ENCODE measurements around the gene ZNF500.

ZNF500 gene

DNA sequence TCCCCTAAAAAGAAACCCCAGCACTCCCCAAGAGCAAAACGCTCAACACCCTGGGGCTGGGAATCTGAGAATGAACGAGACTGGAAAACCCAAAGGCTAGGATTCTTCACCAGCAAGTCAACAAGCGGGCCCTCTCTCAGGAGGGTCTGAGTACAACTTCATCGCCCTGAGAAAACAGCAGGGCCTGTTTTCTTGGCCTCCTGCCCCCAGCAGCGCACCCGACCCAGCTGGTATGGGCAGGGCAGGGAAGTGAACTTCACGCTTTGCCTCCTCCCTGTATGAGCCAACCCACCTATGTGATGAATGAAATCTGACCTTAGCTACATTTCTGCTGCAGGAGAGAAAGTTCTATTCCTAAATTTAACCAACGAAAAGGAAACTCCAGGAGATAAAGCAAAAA is 62.5 kb downstream of the ZNF500 start:
- DNase-seq (ENCODE audit: low read depth), result no peak

DNA sequence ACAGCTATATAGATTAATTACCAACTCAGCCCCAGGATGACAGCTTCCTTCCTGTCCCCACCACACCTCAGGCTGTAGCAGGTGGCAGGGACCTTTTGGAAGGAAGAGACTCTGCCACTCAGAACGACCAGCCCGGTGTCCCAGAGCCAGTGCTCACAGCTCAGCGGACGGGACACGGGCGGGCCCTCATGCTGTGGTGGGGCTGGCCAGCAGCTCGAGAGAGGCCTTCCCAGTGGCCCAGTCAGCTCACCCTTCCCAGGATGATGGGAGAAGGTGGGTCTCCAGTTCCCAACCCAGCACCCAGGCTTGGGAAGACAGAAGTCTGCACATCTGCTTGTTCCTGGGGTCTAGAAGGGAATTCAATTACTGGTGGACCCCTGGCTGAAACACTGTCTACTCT is 63.1 kb downstream of the ZNF500 start:
- DNase-seq (ENCODE audit: low read depth), result no peak

DNA sequence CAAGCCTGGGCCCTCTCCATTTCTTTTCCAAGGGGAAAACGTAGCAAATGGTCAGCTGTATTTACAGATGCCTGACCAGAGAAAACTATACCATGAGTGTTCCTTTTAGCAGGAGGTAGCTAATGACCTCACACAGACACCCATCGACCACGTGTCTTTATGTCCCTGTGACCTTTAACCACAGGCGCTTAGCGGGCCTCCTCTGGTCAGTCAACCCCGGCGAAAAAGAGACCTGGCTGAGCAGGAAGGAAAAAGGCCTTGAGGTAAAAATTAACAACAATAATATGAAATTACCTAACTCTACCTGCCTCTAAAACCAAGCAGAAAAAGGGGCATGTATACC is 64.5 kb downstream of the ZNF500 start:
- no peak for DNase-seq (ENCODE audit: low read depth)

DNA sequence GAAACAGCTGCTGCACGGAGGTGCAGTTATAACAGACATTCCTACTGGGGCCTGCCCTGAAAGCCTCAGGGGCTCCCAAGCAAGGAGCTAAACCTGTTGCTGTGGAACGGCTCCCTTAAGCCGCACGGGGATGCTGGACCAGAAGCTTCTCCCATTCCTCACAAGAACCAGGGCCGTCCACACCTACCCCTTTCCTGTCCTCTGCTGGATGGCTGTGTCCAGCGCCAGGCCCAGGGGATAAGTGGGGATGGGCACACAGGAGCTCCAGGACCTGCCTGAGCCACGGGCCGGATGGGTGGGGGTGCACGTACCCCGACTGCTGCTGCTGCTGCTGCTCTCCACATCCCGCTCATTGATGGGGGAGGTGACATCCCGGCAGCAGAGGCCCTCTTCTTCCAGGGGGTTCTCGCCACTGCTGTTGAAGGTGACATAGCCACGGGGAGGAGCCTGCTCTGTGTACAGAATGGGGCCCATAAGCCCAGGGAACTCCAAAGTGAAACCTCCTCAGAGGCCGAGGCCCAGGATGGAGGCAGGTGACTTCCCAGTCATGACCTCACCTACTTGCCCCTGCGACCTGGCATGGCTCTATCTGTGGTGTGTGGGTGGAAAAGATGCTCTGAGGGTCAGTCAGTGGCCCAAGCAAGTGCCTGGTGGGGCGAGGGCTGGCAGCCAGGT is 65.0 kb downstream of the ZNF500 start:
- DNase-seq (ENCODE audit: low read depth), result no peak

DNA sequence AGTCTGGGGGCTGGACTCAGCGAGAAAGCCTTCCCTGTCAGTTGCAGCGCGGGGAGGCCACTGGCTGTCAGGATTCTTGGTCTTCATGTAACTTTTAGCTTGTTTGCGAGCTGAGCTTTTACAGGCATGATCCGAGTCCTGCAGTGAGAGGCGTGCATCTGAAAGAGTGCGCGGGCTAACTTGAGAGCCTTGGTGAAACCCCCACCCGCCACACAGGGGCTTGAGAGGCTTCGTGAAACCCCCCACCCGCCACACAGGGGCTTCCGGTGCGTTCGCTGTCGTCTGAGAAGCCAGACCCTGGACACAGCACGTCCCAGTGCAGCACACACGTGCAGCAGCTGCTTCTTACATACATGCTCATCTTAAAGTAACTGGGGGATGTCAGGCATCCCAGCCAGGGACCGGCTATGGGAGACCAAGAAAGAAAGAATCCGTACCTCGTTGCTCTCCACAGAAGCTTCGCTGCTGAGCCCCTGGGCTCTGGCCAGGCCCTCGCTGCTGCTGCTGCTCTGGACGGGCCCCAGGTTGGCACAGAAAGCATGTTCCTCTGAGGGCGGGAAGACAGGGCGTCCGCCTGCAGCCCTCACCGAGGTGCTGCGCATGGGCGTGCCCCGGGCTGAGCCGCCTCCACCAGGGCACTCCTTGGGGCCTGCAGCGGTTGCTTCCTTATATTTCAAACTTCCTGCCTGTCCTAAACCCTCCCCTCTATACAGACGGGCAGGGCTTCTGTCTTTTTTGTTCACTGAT is 65.8 kb downstream of the ZNF500 start:
- DNase-seq (ENCODE audit: low read depth), result no peak

DNA sequence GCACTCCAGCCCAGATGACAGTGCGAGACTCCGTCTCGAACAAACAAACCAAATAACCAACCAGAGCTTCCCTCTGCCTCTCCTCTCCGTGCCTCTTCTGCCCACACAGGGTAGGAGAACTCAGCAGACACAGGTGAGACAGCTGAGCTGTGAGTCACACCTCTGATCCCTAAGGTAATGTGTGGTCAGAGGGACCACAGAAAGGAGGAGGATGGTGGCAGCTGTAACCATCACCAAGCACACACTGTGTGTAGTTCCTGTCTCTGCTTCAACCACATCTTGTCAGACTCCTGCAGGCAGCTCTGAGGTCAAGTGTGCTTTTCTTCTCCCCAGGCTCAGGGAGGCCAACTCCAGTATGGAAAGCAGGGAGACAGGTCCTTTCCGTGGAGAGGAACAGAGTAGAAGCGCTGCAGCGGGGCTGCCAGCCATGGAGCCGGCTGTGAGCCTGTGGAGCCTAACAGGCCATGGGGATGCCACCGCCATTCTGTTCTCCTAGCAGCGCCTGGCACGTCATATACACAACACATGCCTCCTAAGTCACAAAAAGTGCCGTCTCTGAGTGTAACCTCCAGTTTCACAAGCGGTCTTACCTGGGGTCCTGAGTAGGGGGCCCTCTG is 66.5 kb downstream of the ZNF500 start:
- no peak for DNase-seq (ENCODE audit: low read depth)

DNA sequence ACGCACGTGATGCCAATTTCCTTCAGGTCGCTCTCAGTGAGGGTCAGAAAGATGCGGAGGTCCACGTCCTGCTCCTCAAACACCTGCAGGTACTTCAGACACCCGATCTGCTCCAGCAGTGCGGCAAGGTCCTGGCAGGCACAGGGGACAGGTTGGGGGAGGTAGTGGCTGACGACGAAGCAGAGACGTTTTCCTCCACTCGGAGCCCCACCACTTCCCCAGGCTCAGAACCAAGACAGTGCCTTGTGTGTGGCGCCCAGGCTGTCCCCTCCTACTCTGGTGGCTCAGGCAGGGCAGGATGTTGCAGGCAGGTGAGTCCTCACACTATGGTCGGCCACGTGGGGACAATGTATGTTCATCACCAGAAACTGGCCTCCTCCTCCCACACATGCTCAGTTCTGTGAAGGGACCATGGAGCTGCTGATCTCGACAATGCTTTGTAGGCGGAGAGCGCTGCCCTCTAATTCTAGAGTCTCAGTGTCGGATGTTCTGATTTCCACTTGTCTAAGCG is 67.9 kb downstream of the ZNF500 start:
- DNase-seq (ENCODE audit: low read depth), result no peak

DNA sequence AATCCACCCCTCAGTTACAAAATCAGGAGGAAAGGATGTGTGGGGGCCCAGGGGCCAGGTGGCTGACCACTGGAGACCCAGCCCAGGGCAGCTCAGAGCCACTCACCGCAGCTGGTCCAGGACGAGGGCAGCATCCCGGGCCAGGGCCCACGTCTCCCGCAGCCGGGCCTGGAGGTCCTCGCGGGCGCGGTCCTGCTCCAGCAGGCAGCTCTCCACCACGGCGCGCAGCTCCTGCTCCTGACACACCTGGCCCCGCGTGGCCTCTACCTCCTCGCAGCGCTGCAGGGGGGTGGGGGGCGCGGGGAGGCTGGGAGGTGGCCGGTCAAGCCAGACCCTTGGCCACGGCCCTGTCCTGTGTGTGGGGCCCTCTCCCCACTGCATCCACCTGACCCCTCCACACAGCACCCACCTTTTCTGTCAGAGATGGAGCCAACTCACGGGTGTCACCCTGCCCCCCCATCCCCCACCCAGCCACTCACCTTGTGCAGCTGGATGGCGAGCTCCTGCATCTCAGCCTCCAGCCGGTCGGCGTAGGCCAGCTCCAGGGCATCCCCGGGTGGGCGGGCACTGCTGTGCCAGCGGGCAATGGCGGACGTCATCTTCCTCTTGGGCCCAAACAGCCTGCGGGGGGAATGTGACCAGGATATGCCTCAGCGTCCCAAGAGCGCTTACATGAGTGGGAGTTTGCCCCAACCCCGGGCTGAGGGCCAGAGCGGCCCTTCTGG is 68.5 kb downstream of the ZNF500 start:
- no peak for DNase-seq (ENCODE audit: low read depth)
